Sigmoid colon (tissue), 7 donors: ENCODE data around the gene SEC23IP. TPM values are rescaled to one million over a fixed set of nuclear protein-coding genes. Genes with fewer than 3 reads are reported as not detected.
A peak's percentile ranks its signal among the peaks of the same experiment; 100 is the strongest.

Experiments used
- DNase-seq: peaks from one replicate; pipeline ENCODE4 v3.0.0-alpha.2; 2019
- H3K27ac ChIP-seq, 4 donors: fragments of 200-600 bp; sonication (generic); one replicate each; pipeline ENCODE4 v1.5.1; 2016 to 2019; ENCODE audit warnings: mild to moderate bottlenecking in 1 of 4
- H3K27me3 ChIP-seq, 3 donors: fragments of 200-600 bp; sonication (generic); one replicate each; pipeline ENCODE4 v1.5.1; 2019; ENCODE audit warnings: mild to moderate bottlenecking in 1 of 3
- H3K36me3 ChIP-seq, 4 donors: fragments of 200-600 bp; sonication (generic); one replicate each; pipeline ENCODE4 v1.5.1; 2016 to 2019
- H3K4me1 ChIP-seq, 4 donors: fragments of 200-600 bp; sonication (generic); one replicate each; pipeline ENCODE4 v1.5.1; 2017 to 2019
- H3K4me3 ChIP-seq, 4 donors: fragments of 200-600 bp; sonication (generic); one replicate each; pipeline ENCODE4 v1.5.1; 2017 to 2019; ENCODE audit warnings: mild to moderate bottlenecking in 2 of 4, moderate library complexity in 1 of 4
- H3K9me3 ChIP-seq, 4 donors: fragments of 200-600 bp in 3 of 4; sonication (generic) in 3 of 4; one replicate each; pipeline versions ENCODE4 v1.5.1 to v1.6.1; 2013 to 2019
- EP300 ChIP-seq, 4 donors: sonication (generic); formaldehyde crosslinking; IDR thresholded peaks; one replicate each; pipeline ENCODE4 v1.6.1; 2017; ENCODE audit warnings: antibody characterized with exemption in 4 of 4
- POLR2A ChIP-seq, 2 donors: fragments of 450-650 bp; IDR thresholded peaks; one replicate each; pipeline ENCODE4 v1.6.1; 2016; ENCODE audit warnings: antibody characterized with exemption in 2 of 2, mild to moderate bottlenecking in 2 of 2, moderate library complexity in 2 of 2
- POLR2AphosphoS5 ChIP-seq, 4 donors: sonication (generic); formaldehyde crosslinking; IDR thresholded peaks; one replicate each; pipeline ENCODE4 v1.6.1; 2017; ENCODE audit warnings: antibody characterized with exemption in 4 of 4
- WGBS, 2 donors: extraction: QIAGEN DNeasy Blood & Tissue Kit; methylation state at CpG; one replicate each; pipeline ENCODE4 v1.1.7; 2013; 5-methylcytosine and 5-hydroxymethylcytosine counted together
- intact Hi-C: fragments of 100-400 bp; cut with DNase I; formaldehyde crosslinking; loops from one replicate; pipeline ENCODE4 v1.15.1; 2023
- polyA plus RNA-seq, 3 donors: library from polyadenylated mRNA; stranded (reverse); fragments of 200-250 nt; gene quantifications; one replicate each; pipeline ENCODE4 v1.2.3, GENCODE V29; 2013
- total RNA-seq, 4 donors: library from RNA; depleted of rRNA; stranded (reverse); fragments of >200 nt; gene quantifications; one replicate each; pipeline ENCODE4 v1.1.0, GENCODE V29; 2016
- TF ChIP-seq, protein P1 (sequence below), 4 experiments: fragments of 450-650 bp in 3 of 4; fragments of 200-600 bp in 1 of 4; IDR thresholded peaks; one replicate each; pipeline ENCODE4 v1.5.1; 2016 to 2019; ENCODE audit warnings: antibody characterized with exemption in 4 of 4, mild to moderate bottlenecking in 3 of 4, moderate library complexity in 2 of 4
- donor health status: healthy with polysubstance abuse.
- donor health status: Bipolar disorder and iron deficiency.
- donor health status: healthy.

Gene SEC23IP
- total and polyA plus RNA-seq, 7 donors, result 8.3 to 31.4 (median 18.3) TPM

DNA sequence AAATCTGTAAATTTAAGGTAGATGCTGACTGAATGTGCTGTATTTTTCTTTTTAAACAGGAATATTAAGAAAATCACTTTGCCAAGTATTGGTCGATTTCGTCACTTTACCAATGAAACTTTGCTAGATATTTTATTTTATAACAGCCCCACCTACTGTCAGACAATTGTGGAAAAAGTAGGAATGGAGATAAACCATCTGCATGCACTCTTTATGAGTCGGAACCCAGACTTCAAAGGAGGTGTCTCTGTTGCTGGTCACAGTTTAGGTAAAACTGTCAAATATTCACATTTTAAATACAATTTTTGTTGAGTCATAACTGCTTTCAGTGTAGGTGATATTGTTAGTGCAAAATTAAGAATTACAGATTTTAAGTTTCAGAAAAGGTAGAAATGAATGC is 25.2 kb downstream of the SEC23IP start:
- Histone ChIP-seq H3K27me3 (no peaks in the 10 kb centered on the region), H3K4me3 (no peak overlapping the region), H3K4me1 (no peaks in the 10 kb centered on the region), H3K36me3 (peaks cover 14 to 96% (median 51%) of the 10 kb centered on the region in 4 donors), H3K27ac (no peak overlapping the region), H3K9me3 (no peaks in the 10 kb centered on the region)
- no peak for DNase-seq
- intact Hi-C loops, result no loop called here
- 75 to 79% methylated on average over 3 of the region's 3 CpGs for WGBS, 2 donors
- TF ChIP-seq, protein P1, sequence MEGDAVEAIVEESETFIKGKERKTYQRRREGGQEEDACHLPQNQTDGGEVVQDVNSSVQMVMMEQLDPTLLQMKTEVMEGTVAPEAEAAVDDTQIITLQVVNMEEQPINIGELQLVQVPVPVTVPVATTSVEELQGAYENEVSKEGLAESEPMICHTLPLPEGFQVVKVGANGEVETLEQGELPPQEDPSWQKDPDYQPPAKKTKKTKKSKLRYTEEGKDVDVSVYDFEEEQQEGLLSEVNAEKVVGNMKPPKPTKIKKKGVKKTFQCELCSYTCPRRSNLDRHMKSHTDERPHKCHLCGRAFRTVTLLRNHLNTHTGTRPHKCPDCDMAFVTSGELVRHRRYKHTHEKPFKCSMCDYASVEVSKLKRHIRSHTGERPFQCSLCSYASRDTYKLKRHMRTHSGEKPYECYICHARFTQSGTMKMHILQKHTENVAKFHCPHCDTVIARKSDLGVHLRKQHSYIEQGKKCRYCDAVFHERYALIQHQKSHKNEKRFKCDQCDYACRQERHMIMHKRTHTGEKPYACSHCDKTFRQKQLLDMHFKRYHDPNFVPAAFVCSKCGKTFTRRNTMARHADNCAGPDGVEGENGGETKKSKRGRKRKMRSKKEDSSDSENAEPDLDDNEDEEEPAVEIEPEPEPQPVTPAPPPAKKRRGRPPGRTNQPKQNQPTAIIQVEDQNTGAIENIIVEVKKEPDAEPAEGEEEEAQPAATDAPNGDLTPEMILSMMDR (IDR thresholded peaks at IDR 0.05), result peak in 1 of 4 experiments; percentile 17
- no peak for TF ChIP-seq EP300 (IDR thresholded peaks at IDR 0.05)
- TF ChIP-seq POLR2AphosphoS5 (IDR thresholded peaks at IDR 0.05), result no peak
- no peak for TF ChIP-seq POLR2A (IDR thresholded peaks at IDR 0.05)

DNA sequence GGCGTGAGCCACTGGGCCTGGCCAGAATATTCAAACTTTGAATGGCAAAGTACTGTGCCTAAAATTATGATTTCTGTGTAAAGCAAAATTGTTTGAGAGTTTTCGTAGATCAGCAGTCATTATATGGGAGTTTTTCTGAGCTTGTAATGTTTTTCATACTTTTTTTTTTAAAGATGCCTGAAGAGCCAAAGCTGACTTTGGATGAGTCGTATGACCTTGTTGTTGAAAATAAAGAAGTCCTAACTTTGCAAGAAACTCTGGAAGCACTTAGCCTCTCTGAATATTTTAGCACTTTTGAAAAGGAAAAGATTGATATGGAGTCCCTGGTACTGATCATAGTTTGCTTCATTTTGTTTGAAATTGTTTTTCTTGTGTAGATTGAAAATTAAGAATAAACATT is 26.7 kb downstream of the SEC23IP start:
- TF ChIP-seq, protein P1 (IDR thresholded peaks at IDR 0.05), result no peak
- TF ChIP-seq POLR2AphosphoS5 (IDR thresholded peaks at IDR 0.05) (no peak), EP300 (IDR thresholded peaks at IDR 0.05) (no peak), POLR2A (IDR thresholded peaks at IDR 0.05) (no peak)
- no peak overlapping the region for H3K4me3 ChIP-seq
- no peak overlapping the region for H3K27ac ChIP-seq
- no peaks in the 10 kb centered on the region for H3K4me1 ChIP-seq
- H3K27me3 ChIP-seq, result no peaks in the 10 kb centered on the region
- peaks cover 10 to 97% (median 49%) of the 10 kb centered on the region in 4 donors for H3K36me3 ChIP-seq
- DNase-seq, result no peak
- intact Hi-C loops, result no loop called here
- no peaks in the 10 kb centered on the region for H3K9me3 ChIP-seq
- 92 to 96% methylated on average over 3 of the region's 3 CpGs for WGBS, 2 donors

DNA sequence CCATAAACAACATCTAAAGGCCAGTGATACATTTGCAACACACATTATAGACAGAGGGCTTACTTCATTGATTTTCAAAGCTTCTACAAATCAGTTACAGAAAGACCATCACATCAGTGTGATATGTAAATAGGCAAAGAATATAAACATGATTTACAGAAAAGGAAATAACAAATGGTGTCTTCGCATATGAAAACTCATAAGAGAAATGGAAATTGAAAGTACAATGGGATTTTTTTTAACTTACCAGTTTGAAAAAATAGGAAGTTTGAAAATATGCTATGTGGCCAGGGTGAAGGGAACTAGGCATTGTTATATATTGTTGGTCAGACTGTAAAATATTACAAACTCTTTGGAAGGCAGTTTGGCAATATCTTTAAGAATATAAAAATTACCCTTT is 27.3 kb downstream of the SEC23IP start:
- Histone ChIP-seq H3K27ac (no peak overlapping the region), H3K4me3 (no peak overlapping the region), H3K27me3 (no peaks in the 10 kb centered on the region), H3K36me3 (peaks cover 10 to 97% (median 50%) of the 10 kb centered on the region in 4 donors), H3K4me1 (no peaks in the 10 kb centered on the region), H3K9me3 (no peaks in the 10 kb centered on the region)
- 50 to 87% methylated on average over 1 of the region's 1 CpG for WGBS, 2 donors
- no peak for DNase-seq
- TF ChIP-seq, protein P1 (IDR thresholded peaks at IDR 0.05), result no peak
- TF ChIP-seq POLR2AphosphoS5 (IDR thresholded peaks at IDR 0.05) (no peak), POLR2A (IDR thresholded peaks at IDR 0.05) (no peak), EP300 (IDR thresholded peaks at IDR 0.05) (no peak)
- intact Hi-C loops, result no loop called here

DNA sequence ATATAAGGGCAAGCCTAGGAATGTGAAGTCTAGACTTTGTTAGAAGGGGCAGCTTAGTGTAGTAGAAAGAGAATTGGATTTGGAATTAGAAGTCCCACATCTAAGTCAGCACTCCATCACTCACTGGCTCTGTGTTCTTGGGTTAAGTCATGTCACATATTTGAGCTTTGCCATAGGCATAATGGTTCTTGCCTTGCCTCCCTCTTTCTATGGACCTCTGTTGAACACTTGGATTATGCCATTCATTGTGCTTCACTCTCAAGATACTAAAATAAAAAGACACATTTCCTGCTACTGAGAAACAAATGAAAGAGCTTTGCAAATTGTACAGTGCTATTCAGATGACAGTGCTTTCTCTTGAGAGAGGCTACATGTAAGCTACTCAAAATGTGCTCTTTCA is 35.9 kb downstream of the SEC23IP start:
- intact Hi-C loops, result no loop called here
- TF ChIP-seq EP300 (IDR thresholded peaks at IDR 0.05) (no peak), POLR2AphosphoS5 (IDR thresholded peaks at IDR 0.05) (no peak), POLR2A (IDR thresholded peaks at IDR 0.05) (no peak)
- TF ChIP-seq, protein P1 (IDR thresholded peaks at IDR 0.05), result no peak
- no peak overlapping the region for H3K27ac ChIP-seq
- DNase-seq, result no peak
- H3K27me3 ChIP-seq, result no peaks in the 10 kb centered on the region
- H3K4me1 ChIP-seq, result no peaks in the 10 kb centered on the region
- no peaks in the 10 kb centered on the region for H3K9me3 ChIP-seq
- peaks cover 11 to 90% (median 41%) of the 10 kb centered on the region in 4 donors for H3K36me3 ChIP-seq
- no peak overlapping the region for H3K4me3 ChIP-seq

DNA sequence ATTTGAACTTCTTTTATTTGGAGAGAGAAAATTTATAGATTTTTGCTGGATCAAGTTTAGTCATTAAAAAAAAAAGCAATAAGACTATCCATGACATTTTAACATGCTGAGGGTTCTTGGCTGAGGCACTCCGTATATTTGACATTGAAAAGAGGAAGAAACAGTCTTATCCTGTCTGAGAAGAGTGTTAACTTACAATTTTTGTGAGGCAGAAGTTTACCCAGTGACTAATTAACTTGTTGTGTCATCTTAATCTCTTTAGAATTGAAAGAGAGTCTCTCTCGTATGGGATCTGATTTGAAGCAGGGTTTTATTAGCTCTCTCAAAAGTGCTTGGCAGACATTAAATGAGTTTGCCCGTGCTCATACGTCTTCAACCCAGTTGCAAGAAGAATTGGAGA is 39.3 kb downstream of the SEC23IP start:
- intact Hi-C loops, result no loop called here

More for the DNA sequence above, 39.3 kb downstream of the SEC23IP start:
- TF ChIP-seq EP300 (IDR thresholded peaks at IDR 0.05) (no peak), POLR2A (IDR thresholded peaks at IDR 0.05) (no peak), POLR2AphosphoS5 (IDR thresholded peaks at IDR 0.05) (no peak)
- TF ChIP-seq, protein P1 (IDR thresholded peaks at IDR 0.05), result no peak
- Histone ChIP-seq H3K36me3 (peaks cover 14 to 85% (median 35%) of the 10 kb centered on the region in 4 donors), H3K4me3 (no peak overlapping the region), H3K27me3 (no peaks in the 10 kb centered on the region), H3K9me3 (no peaks in the 10 kb centered on the region), H3K4me1 (no peaks in the 10 kb centered on the region), H3K27ac (no peak overlapping the region)
- no peak for DNase-seq
- 33 to 65% methylated on average over 4 of the region's 4 CpGs for WGBS, 2 donors
